Karpas-422 (cell line): ENCODE measurements around the gene CNPY2. TPM values are rescaled to one million over a fixed set of nuclear protein-coding genes. Genes with fewer than 3 reads are reported as not detected.

ENCODE experiments used
- DNase-seq: peaks from one replicate; pipeline ENCODE4 v3.0.0-alpha.2; 2015
- H2AFZ ChIP-seq: fragments of 200-600 bp; sonication (generic); 2 replicates; pipeline ENCODE4 v1.6.1; 2014; ENCODE audit warnings: antibody characterized with exemption, low read length, mixed read lengths
- H3K27ac ChIP-seq: fragments of 200-600 bp; sonication (generic); 2 replicates; pipeline ENCODE4 v1.5.1; 2014; ENCODE audit warnings: mild to moderate bottlenecking, low read length, moderate library complexity
- H3K27me3 ChIP-seq: fragments of 200-600 bp; sonication (generic); 2 replicates; pipeline ENCODE4 v1.6.1; 2014; ENCODE audit warnings: low read length, mixed read lengths
- H3K36me3 ChIP-seq: fragments of 200-600 bp; sonication (generic); 2 replicates; pipeline ENCODE4 v1.6.1; 2014; ENCODE audit warnings: low read length, mixed read lengths; ENCODE audit not compliant: insufficient read depth
- H3K4me1 ChIP-seq: fragments of 200-600 bp; sonication (generic); 2 replicates; pipeline ENCODE4 v1.6.1; 2014; ENCODE audit warnings: mild to moderate bottlenecking, low read length, mixed read lengths
- H3K4me2 ChIP-seq: fragments of 200-600 bp; sonication (generic); 2 replicates; pipeline ENCODE4 v1.6.1; 2014; ENCODE audit warnings: low read length, low read depth, mild to moderate bottlenecking; ENCODE audit not compliant: poor library complexity, severe bottlenecking
- H3K4me3 ChIP-seq: fragments of 200-600 bp; sonication (generic); 2 replicates; pipeline ENCODE4 v1.5.1; 2014; ENCODE audit warnings: mild to moderate bottlenecking, antibody characterized with exemption, low read length, mixed read lengths
- H3K79me2 ChIP-seq: fragments of 200-600 bp; sonication (generic); 2 replicates; pipeline ENCODE4 v1.6.1; 2014; ENCODE audit warnings: mild to moderate bottlenecking, low read length, mixed read lengths
- H3K9ac ChIP-seq: fragments of 200-600 bp; sonication (generic); 2 replicates; pipeline ENCODE4 v1.6.0; 2014; ENCODE audit warnings: low read length
- H3K9me2 ChIP-seq: fragments of 200-600 bp; sonication (generic), shearing (Covaris generic); replicated peaks from 2 replicates; pipeline ENCODE4 v1.6.0; 2014; ENCODE audit warnings: mild to moderate bottlenecking, low read length, moderate library complexity; ENCODE audit not compliant: insufficient read depth
- H3K9me3 ChIP-seq: fragments of 300-700, 200-600 bp; sonication (generic); 2 replicates; pipeline ENCODE4 v1.6.1; 2014; ENCODE audit warnings: low read length, mixed read lengths
- H4K20me1 ChIP-seq: fragments of 200-600 bp; sonication (generic); 2 replicates; pipeline ENCODE4 v1.6.1; 2014; ENCODE audit warnings: mild to moderate bottlenecking, antibody characterized with exemption, low read length, low read depth; ENCODE audit not compliant: insufficient read depth
- total RNA-seq: library from RNA; depleted of rRNA; stranded (reverse); fragments of >200 nt; shearing (Covaris generic); gene quantifications from 2 replicates; pipeline ENCODE4 v1.2.3, GENCODE V29; 2014; ENCODE audit warnings: low replicate concordance; rRNA removed

CNPY2 gene
- total RNA-seq: 85.1 and 107 TPM in 2 replicates

- peaks cover 21% of the 10 kb centered on the region for H3K4me1 ChIP-seq
Measured at GRCh38 chr12:56315622-56316473, at the start of gene CNPY2. Gene CNPY2, minus strand, starts transcription at chr12:56315988. Its CDS starts 771 bp downstream, at chr12:56315217.

DNA sequence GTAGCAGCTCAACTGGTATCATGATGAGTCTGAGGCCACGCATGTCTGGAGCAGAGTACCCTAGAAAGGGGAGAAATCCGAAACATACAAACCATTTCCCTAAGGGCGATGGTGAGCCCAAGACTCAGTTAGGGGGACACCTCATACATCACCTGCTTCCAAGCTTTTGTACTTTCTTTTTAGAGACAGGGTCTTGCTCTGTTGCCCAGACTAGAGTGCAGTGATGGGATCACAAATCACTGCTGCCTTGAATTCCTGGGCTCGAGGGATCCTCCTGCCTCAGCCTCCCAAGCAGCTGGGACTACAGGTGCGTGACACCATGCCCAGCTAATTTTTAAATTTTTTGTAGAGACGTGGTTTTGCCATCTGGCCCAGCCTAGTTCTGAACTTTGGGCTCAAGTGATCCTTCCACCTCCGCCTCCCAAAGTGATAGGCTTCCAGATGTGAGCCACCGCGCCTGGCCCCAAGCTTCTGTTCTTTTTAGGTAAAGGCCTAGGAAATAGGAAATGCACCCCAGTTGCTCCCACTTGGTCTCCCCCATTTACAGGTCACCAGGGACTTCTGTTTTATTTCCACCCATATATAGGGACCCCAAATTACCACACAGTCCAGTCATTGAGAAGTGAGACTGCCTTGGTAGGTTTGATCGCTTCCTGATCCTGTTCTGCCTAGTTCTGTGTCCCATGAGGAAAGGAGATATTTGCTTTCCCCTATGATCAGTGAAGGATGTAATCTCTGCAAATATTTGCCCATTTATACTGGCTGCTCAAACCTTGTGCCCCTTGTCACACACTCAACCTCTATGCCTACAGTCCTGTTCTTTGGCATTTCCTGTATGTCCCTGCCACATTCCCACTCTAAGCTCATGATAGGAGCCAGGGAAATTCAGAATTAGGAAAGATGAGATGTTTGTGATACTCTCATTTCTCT lies 46.6 kb upstream of the CNPY2 start, which contains the start of gene APOF:
APOF (minus strand) TSS at position 728 of the 930 bp plus-strand sequence; CDS start at position 616, 112 bp downstream.
- H2AFZ ChIP-seq: no peak within 1 kb of the TSS
- H4K20me1 ChIP-seq: no peaks in the 10 kb centered on the region
- no peaks in the 10 kb centered on the region for H3K36me3 ChIP-seq
- no peak within 1 kb of the TSS for H3K27ac ChIP-seq
- H3K4me2 ChIP-seq: no peak within 1 kb of the TSS
- no peak within 1 kb of the TSS for H3K4me3 ChIP-seq
- H3K9me2 ChIP-seq: no peaks in the 10 kb centered on the region
- no peaks in the 10 kb centered on the region for H3K27me3 ChIP-seq
- no peak within 1 kb of the TSS for H3K9ac ChIP-seq
- DNase-seq: no peak
- no peaks in the 10 kb centered on the region for H3K9me3 ChIP-seq
- peaks cover 19% of the 10 kb centered on the region for H3K4me1 ChIP-seq
- H3K79me2 ChIP-seq: peaks cover 22% of the 10 kb centered on the region

More at GRCh38 chr12:56315622-56316473, at the start of gene CNPY2:
- H4K20me1 ChIP-seq: no peaks in the 10 kb centered on the region
- no peaks in the 10 kb centered on the region for H3K27me3 ChIP-seq
- H2AFZ ChIP-seq: peak within 1 kb of the TSS; percentile 89; the same call in 1 of the 2 replicates
- H3K4me3 ChIP-seq: peak within 1 kb of the TSS; percentile 99
- peak; percentile 99 for DNase-seq
- H3K4me2 ChIP-seq: peak within 1 kb of the TSS; percentile 98
- peaks cover 18% of the 10 kb centered on the region for H3K79me2 ChIP-seq
- H3K9ac ChIP-seq: peak within 1 kb of the TSS; percentile 100
- peaks cover 15% of the 10 kb centered on the region; the same call in 1 of the 2 replicates for H3K36me3 ChIP-seq
- no peaks in the 10 kb centered on the region for H3K9me2 ChIP-seq
- no peaks in the 10 kb centered on the region for H3K9me3 ChIP-seq
- H3K27ac ChIP-seq: peak within 1 kb of the TSS; percentile 69

DNA sequence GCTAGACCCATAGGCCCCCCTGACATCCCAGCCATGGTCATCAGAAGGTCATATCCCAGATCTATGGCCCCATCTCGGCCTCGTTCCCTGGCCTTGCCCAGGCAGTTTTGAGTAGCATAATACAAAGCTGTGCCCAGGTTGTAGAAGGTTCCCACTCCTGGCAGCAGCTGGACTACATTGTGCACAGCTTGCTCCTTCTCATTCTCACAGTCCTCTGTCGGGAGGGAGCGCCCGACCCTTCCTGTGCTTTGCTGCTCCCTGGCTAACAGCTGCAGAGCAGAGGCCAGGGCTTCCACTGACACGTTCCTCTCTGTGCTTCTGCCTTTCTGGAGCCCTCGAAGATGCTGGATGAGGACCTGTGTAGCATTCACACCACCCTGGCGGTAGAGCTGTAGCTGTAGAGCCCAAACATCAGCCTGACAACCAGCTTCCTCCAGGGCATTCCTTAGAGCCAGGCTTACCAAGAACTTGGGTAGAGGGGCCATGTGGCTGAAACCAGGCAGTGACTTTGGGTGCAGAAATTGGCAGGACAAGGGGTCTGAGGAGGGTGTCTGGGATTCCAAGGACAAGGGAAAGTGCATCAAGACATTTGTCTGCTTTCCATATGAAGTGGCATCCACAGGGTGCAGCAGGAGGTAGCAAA lies 45.8 kb upstream of the CNPY2 start:
- Histone ChIP-seq H3K9me2 (no peaks in the 10 kb centered on the region), H3K4me3 (no peak overlapping the region), H4K20me1 (no peaks in the 10 kb centered on the region), H3K9ac (no peak overlapping the region), H3K4me2 (no peak overlapping the region), H3K4me1 (peaks cover 19% of the 10 kb centered on the region), H3K9me3 (no peaks in the 10 kb centered on the region), H3K27ac (no peak overlapping the region), H3K79me2 (peaks cover 22% of the 10 kb centered on the region), H3K36me3 (no peaks in the 10 kb centered on the region), H3K27me3 (no peaks in the 10 kb centered on the region), H2AFZ (no peak overlapping the region)
- no peak for DNase-seq

- H2AFZ ChIP-seq: peak within 1 kb of the TSS; percentile 52
Measured at GRCh38 chr12:56359851-56360767, 44.3 kb upstream of the CNPY2 start, which contains the start of gene STAT2. Gene STAT2, minus strand, starts transcription at chr12:56360107. Its CDS starts 3,536 bp downstream, at chr12:56356571.

GRCh38 chr12:56358836-56359532 lies 43.2 kb upstream of the CNPY2 start:
- Histone ChIP-seq H4K20me1 (no peaks in the 10 kb centered on the region), H3K9me3 (no peaks in the 10 kb centered on the region), H3K27ac (peak overlapping the region; percentile 37), H3K4me2 (peak overlapping the region; percentile 100), H3K9me2 (no peaks in the 10 kb centered on the region), H3K36me3 (peaks cover 15% of the 10 kb centered on the region; the same call in 1 of the 2 replicates), H3K4me1 (peaks cover 19% of the 10 kb centered on the region), H3K4me3 (peak overlapping the region; percentile 94), H2AFZ (0 out of 2 replicates have a peak overlapping the region, but pooled peaks have one; percentile 52), H3K9ac (peak overlapping the region; percentile 84), H3K79me2 (peaks cover 22% of the 10 kb centered on the region), H3K27me3 (no peaks in the 10 kb centered on the region)
- DNase-seq: no peak

More at GRCh38 chr12:56359851-56360767, 44.3 kb upstream of the CNPY2 start, which contains the start of gene STAT2:
- Histone ChIP-seq H4K20me1 (no peaks in the 10 kb centered on the region), H3K4me2 (peak within 1 kb of the TSS; percentile 100), H3K9me2 (no peaks in the 10 kb centered on the region), H3K9me3 (no peaks in the 10 kb centered on the region), H3K4me1 (peaks cover 19% of the 10 kb centered on the region), H3K36me3 (peaks cover 10% of the 10 kb centered on the region; the same call in 1 of the 2 replicates), H3K4me3 (peak within 1 kb of the TSS; percentile 94), H3K9ac (peak within 1 kb of the TSS; percentile 84), H3K27ac (peak within 1 kb of the TSS; percentile 37), H3K79me2 (peaks cover 22% of the 10 kb centered on the region), H3K27me3 (no peaks in the 10 kb centered on the region)
- DNase-seq: peak; percentile 100

- Histone ChIP-seq H3K36me3 (peaks cover 25% of the 10 kb centered on the region; the same call in 1 of the 2 replicates), H2AFZ (no peak overlapping the region), H3K9me2 (no peaks in the 10 kb centered on the region), H3K4me1 (no peaks in the 10 kb centered on the region), H4K20me1 (no peaks in the 10 kb centered on the region), H3K9ac (no peak overlapping the region), H3K27ac (no peak overlapping the region), H3K4me3 (no peak overlapping the region), H3K4me2 (no peak overlapping the region), H3K79me2 (no peaks in the 10 kb centered on the region), H3K9me3 (no peaks in the 10 kb centered on the region), H3K27me3 (no peaks in the 10 kb centered on the region)
- DNase-seq: no peak
Measured at GRCh38 chr12:56351325-56351724, 35.5 kb upstream of the CNPY2 start.
